Parathyroid adenoma (tissue), 2 donors: ENCODE measurements around the gene APOBEC3F.
"Not testable (repeated sequence)": the region's sequence is repeated elsewhere in the genome, so short reads cannot be mapped to it uniquely, and the experiment has no call there.

Experiments
- H2AFZ ChIP-seq: fragments of 300-600 bp; sonication (generic); one replicate; pipeline ENCODE4 v1.7.0; 2017; ENCODE audit warnings: antibody characterized with exemption, mild to moderate bottlenecking
- H3K27ac ChIP-seq: fragments of 300-600 bp; sonication (generic); one replicate; pipeline ENCODE4 v1.7.0; 2017
- H3K27me3 ChIP-seq: fragments of 300-600 bp; sonication (generic); one replicate; pipeline ENCODE4 v1.7.0; 2017; ENCODE audit warnings: low read length; ENCODE audit not compliant: control insufficient read depth, insufficient read depth
- H3K36me3 ChIP-seq: fragments of 300-600 bp; sonication (generic); one replicate; pipeline ENCODE4 v1.7.0; 2017; ENCODE audit warnings: low read length; ENCODE audit not compliant: control insufficient read depth, insufficient read depth
- H3K4me1 ChIP-seq: fragments of 300-600 bp; sonication (generic); one replicate; pipeline ENCODE4 v1.7.0; 2017; ENCODE audit warnings: control low read depth
- H3K4me2 ChIP-seq: fragments of 300-600 bp; sonication (generic); one replicate; pipeline ENCODE4 v1.7.0; 2017; ENCODE audit warnings: low read length
- H3K4me3 ChIP-seq: fragments of 300-600 bp; sonication (generic); one replicate; pipeline ENCODE4 v1.7.0; 2017; ENCODE audit warnings: low read depth, low read length
- H3K79me2 ChIP-seq: fragments of 300-600 bp; sonication (generic); one replicate; pipeline ENCODE4 v1.7.0; 2017; ENCODE audit warnings: control low read depth
- H3K9ac ChIP-seq: fragments of 300-600 bp; sonication (generic); one replicate; pipeline ENCODE4 v1.7.0; 2017; ENCODE audit warnings: mild to moderate bottlenecking
- H3K9me3 ChIP-seq: fragments of 300-600 bp; sonication (generic); one replicate; pipeline ENCODE4 v1.7.0; 2017; ENCODE audit warnings: low read length; ENCODE audit not compliant: control insufficient read depth
- CTCF ChIP-seq: fragments of 300-600 bp; sonication (generic); IDR thresholded peaks from one replicate; pipeline ENCODE4 v1.7.0; 2017; ENCODE audit warnings: antibody characterized with exemption, mild to moderate bottlenecking
- donor health status: primary hyperparathyroidism.

APOBEC3F gene

GRCh38 chr22:39007177-39007576, 33.5 kb upstream of the APOBEC3F start:
- TF ChIP-seq CTCF, result no peak
- H3K4me3 ChIP-seq, result no peak overlapping the region

GRCh38 chr22:39008271-39008850, 32.3 kb upstream of the APOBEC3F start:
- H3K27me3 ChIP-seq, H3K79me2 ChIP-seq, H3K36me3 ChIP-seq, H3K27ac ChIP-seq, H3K4me1 ChIP-seq, H3K4me2 ChIP-seq, H3K9ac ChIP-seq, H3K4me3 ChIP-seq, H3K9me3 ChIP-seq, H2AFZ ChIP-seq: not testable (repeated sequence)

More at GRCh38 chr22:39007177-39007576, 33.5 kb upstream of the APOBEC3F start:
- Histone ChIP-seq H3K27ac (no peak overlapping the region), H3K9me3 (no peaks in the 10 kb centered on the region), H3K9ac (no peak overlapping the region), H2AFZ (no peak overlapping the region), H3K79me2 (no peaks in the 10 kb centered on the region), H3K36me3 (no peaks in the 10 kb centered on the region), H3K27me3 (no peaks in the 10 kb centered on the region), H3K4me2 (no peak overlapping the region), H3K4me1 (peaks cover 3% of the 10 kb centered on the region)

DNA sequence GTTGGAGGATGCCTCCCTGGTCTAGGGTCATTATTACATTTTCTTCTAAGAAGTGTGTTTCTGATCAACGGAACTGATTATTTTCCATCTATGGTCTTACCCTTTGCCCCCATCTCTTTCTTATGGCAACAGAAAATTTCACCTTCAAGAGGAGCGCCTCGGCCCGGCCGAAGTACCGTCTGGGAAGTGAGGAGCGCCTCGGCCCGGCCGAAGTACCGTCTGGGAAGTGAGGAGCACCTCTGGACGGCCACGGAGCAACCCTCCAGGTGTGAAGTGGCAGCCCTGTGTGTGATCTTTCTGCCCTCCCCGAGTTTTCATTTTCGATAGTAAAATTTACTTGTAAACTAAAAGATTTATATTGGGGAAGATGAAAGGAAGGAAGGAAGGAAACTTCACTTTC, 29.7 kb upstream of the APOBEC3F start:
- no peak overlapping the region for H3K4me2 ChIP-seq
- no peaks in the 10 kb centered on the region for H3K4me1 ChIP-seq
- H3K9me3 ChIP-seq, result no peaks in the 10 kb centered on the region
- no peaks in the 10 kb centered on the region for H3K36me3 ChIP-seq
- H3K27ac ChIP-seq, result no peak overlapping the region
- H3K4me3 ChIP-seq, result no peak overlapping the region
- no peak for TF ChIP-seq CTCF
- H2AFZ ChIP-seq, result no peak overlapping the region
- H3K27me3 ChIP-seq, result no peaks in the 10 kb centered on the region
- no peaks in the 10 kb centered on the region for H3K79me2 ChIP-seq
- no peak overlapping the region for H3K9ac ChIP-seq

DNA sequence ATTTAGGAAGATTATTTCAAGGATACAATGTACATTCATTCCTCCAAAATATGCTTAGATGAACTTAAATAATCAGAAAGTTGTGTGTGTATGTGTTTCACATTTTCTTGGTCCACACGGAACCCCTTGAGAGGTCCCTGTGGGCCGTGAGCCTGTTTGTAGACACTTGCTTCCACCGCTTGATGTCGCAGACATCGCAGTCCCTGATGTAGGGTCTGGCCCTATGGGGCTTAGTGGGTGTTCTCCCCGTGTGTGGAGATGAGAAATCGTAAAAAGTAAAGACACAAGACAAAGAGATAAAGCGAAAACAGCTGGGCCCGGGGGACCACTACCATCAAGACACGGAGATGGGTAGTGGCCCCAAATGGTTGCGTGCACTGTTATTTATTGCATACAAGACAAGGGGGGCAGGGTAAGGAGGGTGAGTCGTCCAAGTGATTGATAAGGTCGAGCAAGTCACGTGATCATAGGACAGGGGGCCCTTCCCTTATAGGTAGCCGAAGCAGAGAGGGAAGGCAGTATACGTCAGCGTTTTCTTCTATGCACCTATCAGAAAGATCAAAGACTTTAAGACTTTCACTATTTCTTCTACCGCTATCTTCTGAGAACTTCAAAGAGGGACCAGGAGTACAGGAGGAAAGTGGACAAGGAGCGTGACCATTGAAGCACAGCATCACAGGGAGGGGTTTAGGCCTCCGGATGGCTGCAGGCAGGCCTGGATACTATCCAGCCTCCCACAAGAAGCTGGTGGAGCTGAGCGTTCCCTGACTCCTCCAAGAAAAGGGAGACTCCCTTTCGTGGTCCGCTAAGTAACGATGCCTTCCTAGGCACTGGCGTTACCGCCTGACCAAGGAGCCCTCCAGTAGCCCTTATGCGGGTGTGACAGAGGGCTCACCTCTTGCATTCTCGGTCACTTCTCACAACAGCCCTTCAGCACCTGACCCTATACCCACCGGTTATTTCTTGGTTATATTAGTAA, 27.8 kb upstream of the APOBEC3F start:
- TF ChIP-seq CTCF, result no peak
- H3K4me1 ChIP-seq, result no peaks in the 10 kb centered on the region
- no peak overlapping the region for H3K9ac ChIP-seq
- no peak overlapping the region for H3K4me2 ChIP-seq
- no peaks in the 10 kb centered on the region for H3K36me3 ChIP-seq
- no peak overlapping the region for H3K27ac ChIP-seq
- H3K4me3 ChIP-seq, result no peak overlapping the region
- no peaks in the 10 kb centered on the region for H3K9me3 ChIP-seq
- no peaks in the 10 kb centered on the region for H3K79me2 ChIP-seq
- no peaks in the 10 kb centered on the region for H3K27me3 ChIP-seq
- H2AFZ ChIP-seq, result no peak overlapping the region

- H3K27ac ChIP-seq, result peak overlapping the region; percentile 53
- H3K9ac ChIP-seq, H3K27me3 ChIP-seq, H3K36me3 ChIP-seq, H3K4me1 ChIP-seq, H3K79me2 ChIP-seq, H3K9me3 ChIP-seq: not testable (repeated sequence)
- peak overlapping the region; percentile 60 for H3K4me2 ChIP-seq
- H2AFZ ChIP-seq, result peak overlapping the region; percentile 83
- peak overlapping the region; percentile 49 for H3K4me3 ChIP-seq
These were observed 27.1 kb upstream of the APOBEC3F start for GRCh38 chr22:39013561-39013941.
